HG02852 (cell line): ENCODE data around the gene PTPRN2.

Experiments used
- ATAC-seq: cut with Tn5 transposase; IDR thresholded peaks from one replicate; pipeline ENCODE4 v1.9.1; 2021; ENCODE audit warnings: mild to moderate bottlenecking, moderate library complexity; ENCODE audit not compliant: unreplicated experiment

PTPRN2 gene

GRCh38 chr7:157870644-157871290 is 716.9 kb downstream of the PTPRN2 start:
- no peak for ATAC-seq

GRCh38 chr7:157869793-157870192 is 717.8 kb downstream of the PTPRN2 start:
- no peak for ATAC-seq

DNA sequence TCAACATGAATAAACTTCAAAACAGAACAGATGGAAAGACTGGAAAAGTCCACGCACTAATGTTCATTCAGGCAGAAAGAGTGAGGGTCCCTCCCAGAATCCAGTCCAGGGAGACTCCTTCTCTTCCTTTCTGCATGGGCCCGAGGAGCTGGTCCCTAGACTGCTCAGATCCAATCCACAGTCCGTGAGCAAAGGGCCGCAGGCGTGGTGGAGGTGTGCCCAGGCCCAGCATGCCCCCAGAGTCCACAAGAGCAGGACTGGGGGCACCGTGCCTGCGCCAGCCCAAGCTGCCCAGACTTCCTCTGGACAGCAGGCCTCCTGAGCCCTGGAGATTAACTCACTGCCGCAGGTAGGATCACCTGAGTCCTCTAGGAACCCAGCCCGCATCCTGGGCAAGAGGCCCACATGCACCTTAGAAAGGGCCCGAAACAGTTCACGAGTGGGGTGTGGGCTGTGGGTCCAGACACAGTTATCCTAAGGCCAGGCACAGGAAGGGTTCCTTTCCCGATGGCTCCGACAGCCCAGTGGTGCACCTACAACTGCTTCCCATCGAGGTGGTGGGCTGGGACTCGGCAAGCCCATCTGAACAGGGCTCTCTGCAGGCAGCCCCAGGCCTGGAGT is 719.8 kb downstream of the PTPRN2 start:
- ATAC-seq, result no peak

DNA sequence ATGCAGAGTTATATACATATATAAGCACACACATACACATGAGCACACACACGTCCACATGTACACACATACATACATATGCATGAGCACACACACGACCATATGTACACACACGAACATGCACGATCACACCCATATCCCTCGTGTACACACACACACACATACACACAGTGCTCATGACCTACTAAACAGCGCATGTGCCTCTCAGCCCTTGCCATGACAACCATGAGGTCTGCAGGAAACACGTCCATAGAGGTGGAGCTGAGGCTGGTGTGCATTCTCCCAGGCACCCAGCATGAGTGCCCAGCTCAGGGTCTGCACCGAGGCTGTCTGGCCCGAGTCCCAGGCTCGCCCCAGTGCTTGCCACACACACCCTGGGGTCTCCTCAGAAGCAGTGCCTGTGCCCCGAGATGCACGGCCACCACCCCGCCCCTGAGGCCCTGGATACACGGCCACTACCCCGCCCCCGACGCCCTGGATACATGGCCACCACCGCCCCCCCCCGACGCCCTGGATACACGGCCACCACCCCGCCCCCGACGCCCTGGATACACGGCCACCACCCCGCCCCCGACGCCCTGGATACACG is 721.2 kb downstream of the PTPRN2 start:
- no peak for ATAC-seq

DNA sequence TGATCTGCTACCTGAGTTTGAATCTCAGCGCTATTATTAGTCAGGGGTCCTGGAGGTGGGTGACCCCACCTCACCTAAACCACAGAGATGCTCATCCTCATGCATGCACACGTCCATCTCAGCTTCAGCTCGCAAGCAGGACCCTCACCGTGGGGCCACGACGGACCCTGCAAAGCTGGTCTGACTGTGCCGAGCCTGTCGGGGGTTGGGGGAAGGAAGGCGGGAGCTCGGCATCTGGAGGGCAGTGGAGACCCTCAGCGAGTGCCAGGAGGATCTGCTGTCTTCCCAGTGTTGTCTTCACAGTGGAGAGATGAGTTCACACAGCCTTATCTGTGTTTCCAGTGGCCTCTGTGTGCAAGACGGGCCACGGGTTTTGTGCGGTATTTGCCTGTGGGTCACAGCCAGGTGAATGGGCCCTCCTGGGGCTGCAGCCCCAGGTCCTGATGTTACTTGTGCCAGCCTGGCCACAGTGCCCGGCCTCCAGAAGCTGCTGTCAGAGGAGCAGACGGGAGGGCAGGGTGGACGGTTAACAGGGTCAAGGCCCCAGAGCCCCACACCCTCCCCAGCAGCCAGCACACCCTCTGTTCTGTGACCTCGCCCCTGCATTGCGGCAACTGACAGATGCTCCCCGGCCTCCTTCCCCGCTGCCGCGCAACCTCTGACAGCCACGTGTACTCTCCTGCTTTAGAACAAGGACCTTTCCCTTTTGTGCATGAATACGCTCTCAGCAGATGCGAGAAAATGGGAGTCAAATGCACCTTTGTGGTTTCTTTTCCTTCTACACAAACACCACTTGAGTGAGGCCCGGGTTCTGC is 722.1 kb downstream of the PTPRN2 start:
- ATAC-seq, result no peak

GRCh38 chr7:157864911-157865310 is 722.7 kb downstream of the PTPRN2 start:
- ATAC-seq, result no peak

- no peak for ATAC-seq
Observed at GRCh38 chr7:157863906-157864810, 723.5 kb downstream of the PTPRN2 start.

- no peak for ATAC-seq
Observed at GRCh38 chr7:157863176-157863575, 724.4 kb downstream of the PTPRN2 start.

- no peak for ATAC-seq
Observed at GRCh38 chr7:157862731-157863130, 724.9 kb downstream of the PTPRN2 start.

DNA sequence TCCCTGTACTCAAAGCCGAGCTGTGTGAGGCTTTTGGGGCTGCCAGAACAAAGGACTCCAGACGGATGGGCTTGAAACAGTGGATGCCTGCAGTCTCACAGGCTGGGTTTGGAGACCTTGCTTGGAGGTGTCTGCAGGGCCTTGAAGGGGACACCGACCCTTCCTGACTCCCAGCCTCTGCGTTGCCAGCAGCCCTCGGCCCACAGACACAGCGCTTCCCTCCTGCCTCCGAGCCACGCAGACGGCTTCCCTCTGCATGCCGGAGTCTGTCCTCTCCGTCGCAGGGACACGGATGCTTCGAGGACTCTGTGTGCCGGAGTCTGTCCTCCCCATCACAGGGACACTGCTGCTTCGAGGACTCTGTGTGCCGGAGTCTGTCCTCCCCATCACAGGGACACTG is 726.1 kb downstream of the PTPRN2 start:
- no peak for ATAC-seq

DNA sequence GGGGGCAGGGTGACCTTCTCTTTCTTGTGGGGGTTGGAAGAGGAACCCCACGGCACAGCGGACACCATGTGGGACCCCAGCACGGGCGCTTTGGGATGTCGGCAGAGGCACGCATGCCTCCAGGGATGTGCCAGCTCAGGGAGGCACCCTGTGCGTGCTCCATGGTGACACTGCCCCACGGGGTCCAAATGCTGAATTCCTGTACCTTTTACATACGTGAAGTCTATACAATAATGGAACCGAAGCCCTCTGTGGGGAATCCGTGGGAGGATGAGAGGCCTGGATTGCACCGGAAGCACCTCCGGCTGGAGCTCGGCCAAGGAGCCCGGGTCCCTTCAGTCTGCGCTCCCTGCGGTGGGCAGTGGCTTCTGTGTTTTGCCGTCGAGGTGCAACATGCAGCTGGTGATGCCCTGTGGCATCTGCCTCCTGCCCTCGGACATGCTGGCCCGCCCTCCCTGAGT is 726.6 kb downstream of the PTPRN2 start:
- no peak for ATAC-seq

GRCh38 chr7:157860406-157860805 is 727.2 kb downstream of the PTPRN2 start:
- no peak for ATAC-seq

DNA sequence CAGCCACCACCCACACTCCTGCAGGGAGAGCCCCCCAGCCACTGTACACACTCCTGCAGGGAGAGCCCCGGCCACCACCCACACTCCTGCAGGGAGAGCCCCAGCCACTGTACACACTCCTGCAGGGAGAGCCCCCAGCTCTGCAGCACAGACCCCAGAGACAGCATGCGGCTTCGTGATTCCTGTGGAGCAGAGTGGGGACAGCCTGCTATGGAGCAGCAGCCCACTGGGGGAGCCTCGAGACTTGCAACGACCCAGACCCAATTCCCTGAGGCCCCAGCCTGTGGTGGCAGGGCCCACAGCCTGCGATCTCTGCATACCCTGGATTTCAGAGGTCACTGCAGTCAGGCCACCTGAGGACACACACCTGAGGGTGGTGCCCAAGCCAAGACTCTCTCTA is 727.7 kb downstream of the PTPRN2 start:
- ATAC-seq, result no peak

GRCh38 chr7:157857578-157858075 is 730.0 kb downstream of the PTPRN2 start:
- ATAC-seq, result no peak

DNA sequence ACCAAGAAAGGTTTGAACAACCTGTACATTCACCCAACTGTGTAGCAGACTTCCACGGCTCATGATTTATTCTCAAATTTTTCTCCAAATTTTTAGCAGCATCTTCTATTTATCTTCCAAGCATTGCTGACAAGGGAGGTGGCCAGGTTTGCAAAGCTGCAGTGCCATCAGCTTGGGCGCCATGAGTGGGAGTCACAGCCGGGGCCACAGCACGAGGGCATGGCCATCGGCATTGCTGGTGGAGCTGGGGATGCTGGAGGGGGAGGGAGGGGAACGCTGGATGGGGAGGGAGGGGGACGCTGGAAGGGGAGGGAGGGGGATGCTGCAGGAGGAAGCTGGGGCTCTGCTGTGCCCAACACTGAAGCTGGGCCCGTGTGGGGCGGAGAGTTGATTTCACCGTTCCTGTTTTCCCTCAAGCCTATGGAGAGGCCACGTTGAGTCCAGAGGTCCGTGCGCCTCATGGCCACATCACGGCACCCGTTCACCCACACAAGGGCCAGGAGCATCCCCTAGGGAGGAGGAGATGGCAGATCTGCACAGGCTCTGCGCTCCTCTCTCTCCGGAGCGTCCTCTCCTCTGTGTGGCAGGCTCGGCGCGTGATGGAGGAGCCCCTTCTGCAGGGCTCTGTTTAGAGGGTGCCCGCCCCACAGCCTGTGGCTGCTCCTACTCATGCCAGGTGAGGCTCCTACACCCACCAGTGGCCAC is 730.6 kb downstream of the PTPRN2 start:
- ATAC-seq, result no peak

DNA sequence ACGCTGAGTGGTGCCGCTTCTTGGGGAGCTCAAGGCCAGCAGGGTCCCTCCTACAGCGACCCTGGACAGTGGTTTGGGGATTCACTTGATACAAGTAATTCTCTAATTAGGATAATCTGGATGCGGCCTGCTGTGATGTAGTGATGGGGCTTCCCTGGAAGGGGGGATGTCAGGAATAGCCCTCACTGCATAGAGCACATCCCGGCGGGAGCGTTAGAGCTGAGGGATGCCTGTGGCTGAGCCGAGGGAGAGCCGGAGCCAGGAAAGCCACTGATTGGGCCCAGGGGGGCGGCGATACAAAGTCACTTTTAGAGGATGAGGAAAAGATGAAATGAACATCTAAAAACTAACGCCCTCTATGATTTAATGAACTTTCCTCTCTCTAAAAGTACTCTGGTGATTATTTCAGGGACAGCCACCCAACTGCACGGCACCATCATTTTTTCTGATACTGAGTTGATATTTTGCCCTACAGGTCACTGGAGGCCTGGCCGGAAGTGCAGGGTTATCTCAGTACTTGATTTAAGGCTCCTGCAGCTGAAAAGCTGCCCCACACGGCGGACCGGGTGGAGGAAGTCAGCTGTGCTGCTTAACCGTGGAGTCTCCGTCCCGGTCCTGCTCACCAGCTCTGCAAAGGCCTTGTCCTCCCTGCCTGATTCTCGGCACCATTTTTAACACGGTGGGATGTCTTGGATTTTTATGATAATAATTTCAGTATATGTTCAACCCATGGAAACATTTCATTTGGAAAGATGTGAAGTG is 732.0 kb downstream of the PTPRN2 start:
- no peak for ATAC-seq

DNA sequence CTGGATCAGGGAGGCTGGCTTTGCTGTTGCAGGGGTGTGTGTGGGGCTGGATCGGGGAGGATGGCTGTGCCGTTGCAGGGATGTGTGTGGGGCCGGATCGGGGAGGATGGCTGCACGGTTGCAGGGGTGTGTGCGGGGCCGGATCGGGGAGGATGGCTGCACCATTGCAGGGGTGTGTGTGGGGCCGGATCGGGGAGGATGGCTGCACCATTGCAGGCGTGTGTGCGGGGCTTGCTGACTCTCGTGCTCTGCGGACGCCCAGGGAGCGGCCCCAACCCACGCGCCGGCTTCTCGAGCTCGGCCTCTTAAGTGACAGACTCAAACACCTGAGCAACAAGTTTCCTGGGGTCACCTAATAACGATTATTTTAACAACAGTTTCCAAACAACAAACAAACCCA is 732.6 kb downstream of the PTPRN2 start:
- ATAC-seq, result no peak

DNA sequence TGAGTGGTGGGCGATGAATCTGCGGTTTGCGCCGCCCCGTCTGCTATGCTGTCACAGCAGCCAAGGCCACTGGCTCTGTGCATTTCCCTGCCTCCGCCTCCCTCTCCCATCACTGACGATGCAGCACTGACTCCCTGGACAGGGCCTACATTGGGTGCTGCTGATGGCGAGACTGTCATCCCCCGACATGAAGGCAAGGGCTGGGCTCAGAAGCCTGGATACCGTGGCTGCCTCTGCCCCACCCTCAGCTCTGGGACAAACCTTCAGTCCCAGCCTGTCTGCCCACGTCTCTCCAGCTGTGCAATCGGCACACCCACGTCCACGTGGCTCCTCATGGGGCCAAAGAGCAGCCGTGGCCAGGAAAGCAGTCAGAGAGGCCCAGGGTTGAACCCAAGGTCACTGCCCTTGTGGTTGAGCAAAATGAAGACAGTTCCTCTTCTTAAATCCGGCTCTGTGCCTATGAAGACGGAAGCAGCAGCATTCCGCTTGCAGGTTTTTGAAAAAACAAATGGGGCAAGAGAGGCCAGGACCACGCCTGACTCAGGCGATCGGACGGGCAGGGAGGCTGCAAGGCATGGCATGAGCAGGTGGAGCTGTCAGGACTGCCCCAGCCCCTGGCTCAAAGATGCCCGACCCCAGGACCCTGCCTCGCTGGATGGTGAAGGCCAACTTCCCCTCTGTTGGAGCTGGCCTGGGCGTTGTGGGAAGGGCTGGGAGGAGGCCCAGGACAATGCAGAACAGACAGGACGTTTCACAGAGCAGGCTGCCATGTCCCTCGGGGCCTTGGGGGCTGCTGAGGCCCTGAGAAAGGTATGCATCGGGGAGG is 733.3 kb downstream of the PTPRN2 start:
- no peak for ATAC-seq
